K562 (cell line): ENCODE data around the gene ERGIC3. TPM values are rescaled to one million over a fixed set of nuclear protein-coding genes. Genes with fewer than 3 reads are reported as not detected.

Source experiments
- CBFB ChIP-seq: sonication (generic); formaldehyde crosslinking; IDR thresholded peaks from 2 replicates; pipeline ENCODE4 v1.4.0; 2020; ENCODE audit warnings: mild to moderate bottlenecking, missing genetic modification reagents
- CXXC5 ChIP-seq: fragments of 250-450 bp; sonication (Bioruptor Pico); IDR thresholded peaks from 2 replicates; pipeline ENCODE4 v1.8.0; 2022; ENCODE audit warnings: inconsistent platforms, mild to moderate bottlenecking, moderate library complexity
- GABPB2 ChIP-seq: fragments of 250-450 bp; sonication (Bioruptor Pico); conservative IDR thresholded peaks from 2 replicates; pipeline ENCODE4 v1.5.1; 2021; ENCODE audit warnings: mild to moderate bottlenecking
- HDAC1 ChIP-seq, 2 experiments: fragments of 450-650 bp; IDR thresholded peaks; 2 replicates each; pipeline ENCODE4 v1.6.1; 2016 to 2017; ENCODE audit warnings: inconsistent platforms in 1 of 2, mild to moderate bottlenecking in 1 of 2, moderate library complexity in 1 of 2
- HOXB6 ChIP-seq: fragments of 250-450 bp; sonication (Bioruptor Pico); IDR thresholded peaks from 2 replicates; pipeline ENCODE4 v1.5.1; 2022; ENCODE audit warnings: mild to moderate bottlenecking, borderline replicate concordance
- KAT8 ChIP-seq: fragments of 450-650 bp; IDR thresholded peaks from 2 replicates; pipeline ENCODE4 v1.6.1; 2016; ENCODE audit warnings: low read depth, mild to moderate bottlenecking
- KDM5B ChIP-seq: fragments of 200-600 bp; sonication (generic); IDR thresholded peaks from 2 replicates; pipeline ENCODE4 v1.6.1; 2012; ENCODE audit warnings: low read depth, mild to moderate bottlenecking, moderate library complexity, low read length, control low read depth, inconsistent platforms; ENCODE audit not compliant: insufficient replicate concordance
- PHB ChIP-seq: fragments of 250-450 bp; sonication (Bioruptor Pico); IDR thresholded peaks from 2 replicates; pipeline ENCODE4 v1.5.0; 2021
- PTTG1 ChIP-seq: fragments of 450-650 bp; IDR thresholded peaks from 2 replicates; pipeline ENCODE4 v1.6.1; 2016; ENCODE audit warnings: low read depth, mild to moderate bottlenecking, missing genetic modification characterization, missing compliant biosample characterization
- RBM25 ChIP-seq: fragments of 200-400 bp; formaldehyde crosslinking; IDR thresholded peaks from 2 replicates; pipeline ENCODE4 v1.6.1; 2018; ENCODE audit warnings: low read length, low read depth, moderate library complexity; ENCODE audit not compliant: severe bottlenecking
- TBP ChIP-seq: optimal IDR thresholded peaks from 2 replicates; pipeline ENCODE3; 2011; ENCODE audit warnings: low read depth, low read length, improper control_type of control experiment
- ZEB2 ChIP-seq: fragments of 450-650 bp; IDR thresholded peaks from 2 replicates; pipeline ENCODE4 v1.6.1; 2016
- ZNF445 ChIP-seq: fragments of 250-450 bp; sonication (Bioruptor Pico); IDR thresholded peaks from 2 replicates; pipeline ENCODE4 v1.4.0; 2020; ENCODE audit warnings: low read depth, mild to moderate bottlenecking, moderate library complexity
- ZNF561 ChIP-seq: fragments of 450-650 bp; formaldehyde crosslinking; conservative IDR thresholded peaks from 2 replicates; pipeline ENCODE4 v1.4.0; 2020; ENCODE audit warnings: mild to moderate bottlenecking, moderate library complexity
- ZNF696 ChIP-seq: fragments of 250-450 bp; sonication (Bioruptor Pico); conservative IDR thresholded peaks from 2 replicates; pipeline ENCODE4 v1.4.0; 2020; ENCODE audit warnings: mild to moderate bottlenecking, moderate library complexity
- ZSCAN32 ChIP-seq: fragments of 450-650 bp; formaldehyde crosslinking; IDR thresholded peaks from 2 replicates; pipeline ENCODE4 v1.4.0; 2020; ENCODE audit warnings: mild to moderate bottlenecking, moderate library complexity
- polyA plus RNA-seq, 8 experiments: library from polyadenylated mRNA; depleted of rRNA in 4 of 8; stranded (reverse) in 5 of 8; unstranded in 3 of 8; fragments of >200 nt; fragmentation: Nextera tagmentation in 2 of 8; fragmentation: Illumina TruSeq in 1 of 8; extraction: Ambion mirVana in 2 of 8; extraction: Trizol in 1 of 8; gene quantifications; 2 replicates each; pipeline versions ENCODE4 v1.2.1 to v1.2.3, GENCODE V29; 2011 to 2014; ENCODE audit warnings: inconsistent platforms in 1 of 8, missing spikeins in 1 of 8
- total RNA-seq, 7 experiments: library from RNA; depleted of rRNA in 6 of 7; stranded (reverse); fragments of >200 nt in 6 of 7; fragmentation: Illumina TruSeq in 2 of 7; extraction: Trizol in 2 of 7; gene quantifications; 2 replicates each; pipeline versions ENCODE4 v1.2.1 to v1.2.3, GENCODE V29; 2011 to 2021; ENCODE audit warnings: low replicate concordance in 1 of 7
- TF ChIP-seq, protein P1 (sequence below): sonication (generic); formaldehyde crosslinking; IDR thresholded peaks from 2 replicates; pipeline ENCODE4 v1.8.0; 2022; ENCODE audit warnings: missing genetic modification reagents, mild to moderate bottlenecking, borderline replicate concordance
- TF ChIP-seq, protein P2 (sequence below): fragments of 150-350 bp; conservative IDR thresholded peaks from 2 replicates; pipeline ENCODE4 v1.6.1; 2014; ENCODE audit warnings: low read length
- TF ChIP-seq, protein P3 (sequence below): fragments of 450-650 bp; IDR thresholded peaks from 2 replicates; pipeline ENCODE4 v1.7.0; 2016; ENCODE audit warnings: borderline replicate concordance
- TF ChIP-seq, protein P4 (sequence below): IDR thresholded peaks from 2 replicates; pipeline ENCODE4 v1.6.1; 2016; ENCODE audit warnings: missing genetic modification characterization, missing compliant biosample characterization

The ERGIC3 gene
- total and polyA plus RNA-seq, 9 of the 15 experiments (the other 6 are each of a cell fraction or from before 2014, with no cell fraction given), result 121 to 278 (median 184) TPM

DNA sequence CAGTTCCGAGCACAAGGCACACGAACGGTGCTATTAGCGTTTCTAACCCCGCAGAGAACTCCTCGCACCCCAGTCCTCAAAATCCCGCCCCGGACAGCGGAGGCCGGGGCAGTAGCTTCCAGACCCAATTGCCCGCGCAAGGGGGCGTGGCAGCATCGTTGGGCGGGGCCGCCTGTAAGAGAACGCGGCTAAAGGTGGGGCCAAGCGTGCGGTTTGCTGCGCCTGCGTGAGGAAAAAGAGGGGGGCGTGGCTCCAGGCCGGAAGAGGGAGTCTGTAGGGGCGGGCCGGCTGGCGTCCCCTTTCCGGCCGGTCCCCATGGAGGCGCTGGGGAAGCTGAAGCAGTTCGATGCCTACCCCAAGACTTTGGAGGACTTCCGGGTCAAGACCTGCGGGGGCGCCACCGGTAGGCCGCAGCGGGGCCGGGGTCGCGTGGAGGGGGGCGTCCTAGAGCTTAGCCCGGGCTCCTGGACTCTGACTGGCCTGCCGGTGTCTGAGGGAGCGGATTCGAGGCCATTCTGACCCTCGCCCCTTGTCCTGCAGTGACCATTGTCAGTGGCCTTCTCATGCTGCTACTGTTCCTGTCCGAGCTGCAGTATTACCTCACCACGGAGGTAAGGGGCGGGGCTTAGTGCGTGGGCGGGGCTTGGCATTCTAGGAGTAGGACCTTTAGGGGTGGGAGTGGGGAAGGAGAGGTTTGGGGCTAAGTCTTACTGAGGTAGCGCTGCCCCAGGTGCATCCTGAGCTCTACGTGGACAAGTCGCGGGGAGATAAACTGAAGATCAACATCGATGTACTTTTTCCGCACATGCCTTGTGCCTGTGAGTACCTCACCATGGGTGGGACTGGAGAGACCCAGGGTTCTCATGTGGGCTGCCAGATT is at the start of gene ERGIC3 (continued):
- TF ChIP-seq, protein P1, sequence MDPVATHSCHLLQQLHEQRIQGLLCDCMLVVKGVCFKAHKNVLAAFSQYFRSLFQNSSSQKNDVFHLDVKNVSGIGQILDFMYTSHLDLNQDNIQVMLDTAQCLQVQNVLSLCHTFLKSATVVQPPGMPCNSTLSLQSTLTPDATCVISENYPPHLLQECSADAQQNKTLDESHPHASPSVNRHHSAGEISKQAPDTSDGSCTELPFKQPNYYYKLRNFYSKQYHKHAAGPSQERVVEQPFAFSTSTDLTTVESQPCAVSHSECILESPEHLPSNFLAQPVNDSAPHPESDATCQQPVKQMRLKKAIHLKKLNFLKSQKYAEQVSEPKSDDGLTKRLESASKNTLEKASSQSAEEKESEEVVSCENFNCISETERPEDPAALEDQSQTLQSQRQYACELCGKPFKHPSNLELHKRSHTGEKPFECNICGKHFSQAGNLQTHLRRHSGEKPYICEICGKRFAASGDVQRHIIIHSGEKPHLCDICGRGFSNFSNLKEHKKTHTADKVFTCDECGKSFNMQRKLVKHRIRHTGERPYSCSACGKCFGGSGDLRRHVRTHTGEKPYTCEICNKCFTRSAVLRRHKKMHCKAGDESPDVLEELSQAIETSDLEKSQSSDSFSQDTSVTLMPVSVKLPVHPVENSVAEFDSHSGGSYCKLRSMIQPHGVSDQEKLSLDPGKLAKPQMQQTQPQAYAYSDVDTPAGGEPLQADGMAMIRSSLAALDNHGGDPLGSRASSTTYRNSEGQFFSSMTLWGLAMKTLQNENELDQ, result no peak
- TF ChIP-seq ZNF561 (no peak), KAT8 (no peak), RBM25 (no peak), GABPB2 (CRISPR knock-in tag) (no peak), PHB (CRISPR knock-in tag) (no peak), HDAC1 (IDR thresholded peaks at IDR 0.05) (peak in 1 of 2 experiments; percentile 73; a peak in 2 of 4 replicates), HOXB6 (CRISPR knock-in tag) (no peak), ZNF696 (CRISPR knock-in tag) (no peak), ZNF445 (CRISPR knock-in tag) (no peak), KDM5B (peak; percentile 57), CBFB (no peak), CXXC5 (CRISPR knock-in tag) (peak; percentile 50; the same call in 1 of the 2 replicates), TBP (peak; percentile 56), ZSCAN32 (no peak), PTTG1 (tag) (no peak), ZEB2 (no peak)
- TF ChIP-seq, protein P2, sequence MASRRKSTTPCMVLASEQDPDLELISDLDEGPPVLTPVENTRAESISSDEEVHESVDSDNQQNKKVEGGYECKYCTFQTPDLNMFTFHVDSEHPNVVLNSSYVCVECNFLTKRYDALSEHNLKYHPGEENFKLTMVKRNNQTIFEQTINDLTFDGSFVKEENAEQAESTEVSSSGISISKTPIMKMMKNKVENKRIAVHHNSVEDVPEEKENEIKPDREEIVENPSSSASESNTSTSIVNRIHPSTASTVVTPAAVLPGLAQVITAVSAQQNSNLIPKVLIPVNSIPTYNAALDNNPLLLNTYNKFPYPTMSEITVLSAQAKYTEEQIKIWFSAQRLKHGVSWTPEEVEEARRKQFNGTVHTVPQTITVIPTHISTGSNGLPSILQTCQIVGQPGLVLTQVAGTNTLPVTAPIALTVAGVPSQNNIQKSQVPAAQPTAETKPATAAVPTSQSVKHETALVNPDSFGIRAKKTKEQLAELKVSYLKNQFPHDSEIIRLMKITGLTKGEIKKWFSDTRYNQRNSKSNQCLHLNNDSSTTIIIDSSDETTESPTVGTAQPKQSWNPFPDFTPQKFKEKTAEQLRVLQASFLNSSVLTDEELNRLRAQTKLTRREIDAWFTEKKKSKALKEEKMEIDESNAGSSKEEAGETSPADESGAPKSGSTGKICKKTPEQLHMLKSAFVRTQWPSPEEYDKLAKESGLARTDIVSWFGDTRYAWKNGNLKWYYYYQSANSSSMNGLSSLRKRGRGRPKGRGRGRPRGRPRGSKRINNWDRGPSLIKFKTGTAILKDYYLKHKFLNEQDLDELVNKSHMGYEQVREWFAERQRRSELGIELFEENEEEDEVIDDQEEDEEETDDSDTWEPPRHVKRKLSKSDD, result no peak
- TF ChIP-seq, protein P3, sequence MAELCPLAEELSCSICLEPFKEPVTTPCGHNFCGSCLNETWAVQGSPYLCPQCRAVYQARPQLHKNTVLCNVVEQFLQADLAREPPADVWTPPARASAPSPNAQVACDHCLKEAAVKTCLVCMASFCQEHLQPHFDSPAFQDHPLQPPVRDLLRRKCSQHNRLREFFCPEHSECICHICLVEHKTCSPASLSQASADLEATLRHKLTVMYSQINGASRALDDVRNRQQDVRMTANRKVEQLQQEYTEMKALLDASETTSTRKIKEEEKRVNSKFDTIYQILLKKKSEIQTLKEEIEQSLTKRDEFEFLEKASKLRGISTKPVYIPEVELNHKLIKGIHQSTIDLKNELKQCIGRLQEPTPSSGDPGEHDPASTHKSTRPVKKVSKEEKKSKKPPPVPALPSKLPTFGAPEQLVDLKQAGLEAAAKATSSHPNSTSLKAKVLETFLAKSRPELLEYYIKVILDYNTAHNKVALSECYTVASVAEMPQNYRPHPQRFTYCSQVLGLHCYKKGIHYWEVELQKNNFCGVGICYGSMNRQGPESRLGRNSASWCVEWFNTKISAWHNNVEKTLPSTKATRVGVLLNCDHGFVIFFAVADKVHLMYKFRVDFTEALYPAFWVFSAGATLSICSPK, result no peak
- TF ChIP-seq, protein P4, sequence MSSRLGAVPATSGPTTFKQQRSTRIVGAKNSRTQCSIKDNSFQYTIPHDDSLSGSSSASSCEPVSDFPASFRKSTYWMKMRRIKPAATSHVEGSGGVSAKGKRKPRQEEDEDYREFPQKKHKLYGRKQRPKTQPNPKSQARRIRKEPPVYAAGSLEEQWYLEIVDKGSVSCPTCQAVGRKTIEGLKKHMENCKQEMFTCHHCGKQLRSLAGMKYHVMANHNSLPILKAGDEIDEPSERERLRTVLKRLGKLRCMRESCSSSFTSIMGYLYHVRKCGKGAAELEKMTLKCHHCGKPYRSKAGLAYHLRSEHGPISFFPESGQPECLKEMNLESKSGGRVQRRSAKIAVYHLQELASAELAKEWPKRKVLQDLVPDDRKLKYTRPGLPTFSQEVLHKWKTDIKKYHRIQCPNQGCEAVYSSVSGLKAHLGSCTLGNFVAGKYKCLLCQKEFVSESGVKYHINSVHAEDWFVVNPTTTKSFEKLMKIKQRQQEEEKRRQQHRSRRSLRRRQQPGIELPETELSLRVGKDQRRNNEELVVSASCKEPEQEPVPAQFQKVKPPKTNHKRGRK (tag), result no peak
